CD4-positive, alpha-beta T cell treated with Interferon alpha-2 for 1 hour (primary cell): Measurements from ENCODE around the gene GOSR1.
"Not testable (repeated sequence)": the region's sequence is repeated elsewhere in the genome, so short reads cannot be mapped to it uniquely, and the experiment has no call there.

Source experiments
- DNase-seq, 2 donors: peaks; one replicate each; pipeline ENCODE4 v3.0.0-alpha.2; 2020 to 2022

The GOSR1 gene

GRCh38 chr17:30549181-30549580 is 72.0 kb downstream of the GOSR1 start:
- not testable (repeated sequence) for DNase-seq

- no peak for DNase-seq
Measured at GRCh38 chr17:30549864-30550511, 72.8 kb downstream of the GOSR1 start.

GRCh38 chr17:30550512-30551273 is 73.5 kb downstream of the GOSR1 start:
- DNase-seq: peak in 1 of 2 donors; percentile 46

GRCh38 chr17:30551274-30551995 is 74.2 kb downstream of the GOSR1 start:
- DNase-seq: not testable (repeated sequence)

GRCh38 chr17:30551996-30552339 is 74.8 kb downstream of the GOSR1 start:
- DNase-seq: no peak

- no peak for DNase-seq
Measured at GRCh38 chr17:30552994-30553566, 75.9 kb downstream of the GOSR1 start.

GRCh38 chr17:30553823-30554440 is 76.7 kb downstream of the GOSR1 start:
- not testable (repeated sequence) for DNase-seq

GRCh38 chr17:30554839-30555751 is 77.9 kb downstream of the GOSR1 start:
- no peak for DNase-seq

GRCh38 chr17:30555942-30556341 is 78.7 kb downstream of the GOSR1 start:
- no peak for DNase-seq

GRCh38 chr17:30556374-30557332 is 79.4 kb downstream of the GOSR1 start:
- no peak for DNase-seq

- no peak for DNase-seq
Measured at GRCh38 chr17:30557916-30558685, 80.9 kb downstream of the GOSR1 start.

GRCh38 chr17:30558686-30559545 is 81.7 kb downstream of the GOSR1 start:
- no peak for DNase-seq

- no peak for DNase-seq
Measured at GRCh38 chr17:30559656-30560055, 82.4 kb downstream of the GOSR1 start.

- DNase-seq: not testable (repeated sequence)
Measured at GRCh38 chr17:30560117-30561026, 83.2 kb downstream of the GOSR1 start.

- DNase-seq: not testable (repeated sequence)
Measured at GRCh38 chr17:30561766-30562165, 84.6 kb downstream of the GOSR1 start.

GRCh38 chr17:30563131-30563904 is 86.1 kb downstream of the GOSR1 start:
- not testable (repeated sequence) for DNase-seq

- DNase-seq: not testable (repeated sequence)
Measured at GRCh38 chr17:30563905-30564390, 86.7 kb downstream of the GOSR1 start.
